Neural progenitor cell (in vitro differentiated cells): ENCODE measurements around the gene PDE7B.

Experiments
- CTCF ChIP-seq: fragments of 200-600 bp; sonication (generic); IDR thresholded peaks from 2 replicates; pipeline ENCODE4 v1.5.1; 2017; ENCODE audit warnings: antibody characterized with exemption, mild to moderate bottlenecking
- EZH2 ChIP-seq: fragments of 200-600 bp; sonication (generic); IDR thresholded peaks from 2 replicates; pipeline ENCODE4 v1.6.1; 2017; ENCODE audit warnings: antibody characterized with exemption, mild to moderate bottlenecking, moderate library complexity
- EZH2phosphoT487 ChIP-seq: fragments of 200-600 bp; sonication (generic); IDR thresholded peaks from 2 replicates; pipeline ENCODE4 v1.6.1; 2017; ENCODE audit warnings: antibody characterized with exemption

GRCh38 chr6:136012198-136012887 is 160.8 kb downstream of the PDE7B start:
- TF ChIP-seq CTCF: no peak
- TF ChIP-seq EZH2: no peak
- TF ChIP-seq EZH2phosphoT487: no peak
